ENCODE results near the gene SEMA4C.

The SEMA4C gene

GRCh38 chr2:96853321-96853720, 16.6 kb downstream of the SEMA4C start:
- TF ChIP-seq, protein P1, sequence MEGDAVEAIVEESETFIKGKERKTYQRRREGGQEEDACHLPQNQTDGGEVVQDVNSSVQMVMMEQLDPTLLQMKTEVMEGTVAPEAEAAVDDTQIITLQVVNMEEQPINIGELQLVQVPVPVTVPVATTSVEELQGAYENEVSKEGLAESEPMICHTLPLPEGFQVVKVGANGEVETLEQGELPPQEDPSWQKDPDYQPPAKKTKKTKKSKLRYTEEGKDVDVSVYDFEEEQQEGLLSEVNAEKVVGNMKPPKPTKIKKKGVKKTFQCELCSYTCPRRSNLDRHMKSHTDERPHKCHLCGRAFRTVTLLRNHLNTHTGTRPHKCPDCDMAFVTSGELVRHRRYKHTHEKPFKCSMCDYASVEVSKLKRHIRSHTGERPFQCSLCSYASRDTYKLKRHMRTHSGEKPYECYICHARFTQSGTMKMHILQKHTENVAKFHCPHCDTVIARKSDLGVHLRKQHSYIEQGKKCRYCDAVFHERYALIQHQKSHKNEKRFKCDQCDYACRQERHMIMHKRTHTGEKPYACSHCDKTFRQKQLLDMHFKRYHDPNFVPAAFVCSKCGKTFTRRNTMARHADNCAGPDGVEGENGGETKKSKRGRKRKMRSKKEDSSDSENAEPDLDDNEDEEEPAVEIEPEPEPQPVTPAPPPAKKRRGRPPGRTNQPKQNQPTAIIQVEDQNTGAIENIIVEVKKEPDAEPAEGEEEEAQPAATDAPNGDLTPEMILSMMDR (conservative IDR thresholded peaks at IDR 0.05; ENCODE audit: low read length), result no peak
- no peak for DNase-seq (ENCODE audit: low read depth)
- H3K4me3 ChIP-seq (ENCODE audit: low read length), result no peak overlapping the region

GRCh38 chr2:96852667-96853066, 17.2 kb downstream of the SEMA4C start:
- no peak for DNase-seq (ENCODE audit: low read depth)
- TF ChIP-seq, protein P1 (conservative IDR thresholded peaks at IDR 0.05; ENCODE audit: low read length), result no peak
- H3K4me3 ChIP-seq (ENCODE audit: low read length), result no peak overlapping the region

DNA sequence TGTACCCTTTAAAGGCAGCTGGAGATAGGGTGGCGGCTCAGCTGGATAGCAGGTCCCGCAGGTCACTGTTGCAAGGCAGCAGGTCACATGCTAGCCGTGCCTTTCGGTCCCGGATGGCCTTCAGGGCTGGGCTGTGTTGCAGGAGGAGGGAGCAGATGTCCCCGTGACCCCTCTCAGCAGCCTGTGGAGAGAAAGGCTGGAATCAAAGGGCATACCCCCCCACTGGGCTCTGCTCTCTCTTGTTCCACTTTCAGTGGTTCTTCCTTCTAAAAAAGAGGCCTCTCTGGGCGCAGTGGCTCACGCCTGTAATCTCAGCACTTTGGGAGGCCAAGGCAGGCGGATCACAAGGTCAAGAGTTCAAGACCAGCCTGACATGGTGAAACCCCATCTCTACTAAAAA, 21.6 kb downstream of the SEMA4C start:
- H3K4me3 ChIP-seq (ENCODE audit: low read length), result no peak overlapping the region
- DNase-seq (ENCODE audit: low read depth), result no peak
- TF ChIP-seq, protein P1 (conservative IDR thresholded peaks at IDR 0.05; ENCODE audit: low read length), result no peak

GRCh38 chr2:96847586-96847985, 22.3 kb downstream of the SEMA4C start:
- TF ChIP-seq, protein P1 (conservative IDR thresholded peaks at IDR 0.05; ENCODE audit: low read length), result no peak
- H3K4me3 ChIP-seq (ENCODE audit: low read length), result no peak overlapping the region
- no peak for DNase-seq (ENCODE audit: low read depth)

GRCh38 chr2:96846825-96847224, 23.1 kb downstream of the SEMA4C start:
- DNase-seq (ENCODE audit: low read depth), result no peak
- H3K4me3 ChIP-seq (ENCODE audit: low read length), result no peak overlapping the region
- TF ChIP-seq, protein P1 (conservative IDR thresholded peaks at IDR 0.05; ENCODE audit: low read length), result no peak

- no peak for DNase-seq (ENCODE audit: low read depth)
- H3K4me3 ChIP-seq (ENCODE audit: low read length), result no peak overlapping the region
- TF ChIP-seq, protein P1 (conservative IDR thresholded peaks at IDR 0.05; ENCODE audit: low read length), result no peak
Observed at GRCh38 chr2:96844405-96844808, 25.5 kb downstream of the SEMA4C start.

DNA sequence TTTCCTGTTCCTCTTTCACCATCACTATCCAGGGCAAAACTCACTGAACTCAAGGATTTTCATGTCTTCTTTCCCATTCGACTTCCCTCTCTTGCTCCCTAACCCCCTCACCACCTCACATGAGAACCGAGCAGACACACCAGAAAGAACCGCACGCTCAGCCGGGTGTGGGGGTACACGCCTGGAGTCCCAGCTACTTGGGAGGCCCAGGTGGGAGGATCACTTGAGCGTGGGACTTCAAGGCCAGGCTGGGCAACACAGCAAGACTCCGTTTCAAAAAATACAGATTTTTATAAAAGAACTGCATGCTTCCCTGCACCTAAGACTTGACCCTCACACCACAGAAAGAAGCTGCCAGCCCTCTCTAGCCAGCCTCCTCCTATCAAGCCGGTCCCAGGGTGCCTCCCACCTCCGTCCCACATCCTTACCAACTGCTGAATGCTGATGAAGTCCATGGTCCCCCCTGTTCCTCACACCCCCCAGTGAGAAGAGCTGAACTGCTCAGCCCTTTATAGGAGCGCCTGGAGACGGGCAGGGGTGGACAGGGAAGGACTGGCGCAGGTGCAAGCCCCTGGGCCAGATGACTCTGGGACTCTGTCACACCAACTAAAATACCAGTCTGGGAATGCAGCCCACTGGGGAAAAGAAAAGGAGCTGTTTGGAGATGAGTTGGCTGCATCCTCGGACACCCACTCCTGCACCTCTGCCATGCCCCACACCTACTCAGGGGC, 26.2 kb downstream of the SEMA4C start, which contains the start of gene ANKRD23:
TSS of gene ANKRD23 (minus strand) at position 484 of the 731 bp plus-strand sequence. CDS start at position 455, 29 bp downstream.
- DNase-seq (ENCODE audit: low read depth), result no peak
- TF ChIP-seq, protein P1 (conservative IDR thresholded peaks at IDR 0.05; ENCODE audit: low read length), result no peak
- H3K4me3 ChIP-seq (ENCODE audit: low read length), result no peak within 1 kb of the TSS

Measured in AG10803 (cell line).